HG03342 (cell line): ENCODE data around the gene EFNA2.
A peak's percentile ranks its signal among the peaks of the same experiment; 100 is the strongest.
"Not testable (repeated sequence)": the region's sequence is repeated elsewhere in the genome, so short reads cannot be mapped to it uniquely, and the experiment has no call there.

Experiments used
- ATAC-seq: cut with Tn5 transposase; IDR thresholded peaks from one replicate; pipeline ENCODE4 v1.9.1; 2021; ENCODE audit warnings: mild to moderate bottlenecking, moderate library complexity; ENCODE audit not compliant: unreplicated experiment

EFNA2 gene

GRCh38 chr19:1285737-1286360, at the start of gene EFNA2:
Gene EFNA2, plus strand, starts transcription at chr19:1285873. Its CDS starts 296 bp downstream, at chr19:1286169.
- ATAC-seq = no peak

- ATAC-seq = no peak
Measured at GRCh38 chr19:1236576-1236975, 49.1 kb upstream of the EFNA2 start.

GRCh38 chr19:1237027-1237659, 48.5 kb upstream of the EFNA2 start:
- ATAC-seq = no peak

GRCh38 chr19:1237754-1238368, 47.8 kb upstream of the EFNA2 start, which contains the start of gene CBARP:
Gene CBARP, minus strand, starts transcription at chr19:1238005. Its CDS starts 1,905 bp downstream, at chr19:1236100.
- ATAC-seq = no peak

GRCh38 chr19:1238369-1239303, 47.0 kb upstream of the EFNA2 start:
- no peak for ATAC-seq

- ATAC-seq = no peak
Measured at GRCh38 chr19:1239420-1239795, 46.3 kb upstream of the EFNA2 start.

- no peak for ATAC-seq
Measured at GRCh38 chr19:1239796-1240737, 45.6 kb upstream of the EFNA2 start.

GRCh38 chr19:1240925-1241324, 44.7 kb upstream of the EFNA2 start:
- no peak for ATAC-seq

- peak; percentile 49 for ATAC-seq
Measured at GRCh38 chr19:1241417-1242095, 44.1 kb upstream of the EFNA2 start, which contains the start of gene ATP5F1D. Gene ATP5F1D, plus strand, starts transcription at chr19:1241751. Its CDS starts 100 bp downstream, at chr19:1241851.

GRCh38 chr19:1243768-1244692, 41.6 kb upstream of the EFNA2 start:
- ATAC-seq = no peak

- no peak for ATAC-seq
Measured at GRCh38 chr19:1244693-1245451, 40.8 kb upstream of the EFNA2 start.

GRCh38 chr19:1245494-1246264, 40.0 kb upstream of the EFNA2 start:
- no peak for ATAC-seq

GRCh38 chr19:1246265-1247087, 39.2 kb upstream of the EFNA2 start:
- ATAC-seq = not testable (repeated sequence)

GRCh38 chr19:1247748-1248138, 37.9 kb upstream of the EFNA2 start:
- ATAC-seq = no peak

GRCh38 chr19:1248139-1248785, 37.4 kb upstream of the EFNA2 start, which contains the start of gene MIDN:
Gene MIDN, plus strand, starts transcription at chr19:1248583. Its CDS starts 1,714 bp downstream, at chr19:1250297.
- peak; percentile 12 for ATAC-seq
